OCI-M2 (cell line): ENCODE measurements around the gene CDC7.
"Not testable (repeated sequence)": the region's sequence is repeated elsewhere in the genome, so short reads cannot be mapped to it uniquely, and the experiment has no call there.

ENCODE experiments used
- DNase-seq: peaks from one replicate; lab custom pipeline; 2025; ENCODE audit not compliant: unreplicated experiment; lab: John Stamatoyannopoulos, UW

CDC7 gene

DNA sequence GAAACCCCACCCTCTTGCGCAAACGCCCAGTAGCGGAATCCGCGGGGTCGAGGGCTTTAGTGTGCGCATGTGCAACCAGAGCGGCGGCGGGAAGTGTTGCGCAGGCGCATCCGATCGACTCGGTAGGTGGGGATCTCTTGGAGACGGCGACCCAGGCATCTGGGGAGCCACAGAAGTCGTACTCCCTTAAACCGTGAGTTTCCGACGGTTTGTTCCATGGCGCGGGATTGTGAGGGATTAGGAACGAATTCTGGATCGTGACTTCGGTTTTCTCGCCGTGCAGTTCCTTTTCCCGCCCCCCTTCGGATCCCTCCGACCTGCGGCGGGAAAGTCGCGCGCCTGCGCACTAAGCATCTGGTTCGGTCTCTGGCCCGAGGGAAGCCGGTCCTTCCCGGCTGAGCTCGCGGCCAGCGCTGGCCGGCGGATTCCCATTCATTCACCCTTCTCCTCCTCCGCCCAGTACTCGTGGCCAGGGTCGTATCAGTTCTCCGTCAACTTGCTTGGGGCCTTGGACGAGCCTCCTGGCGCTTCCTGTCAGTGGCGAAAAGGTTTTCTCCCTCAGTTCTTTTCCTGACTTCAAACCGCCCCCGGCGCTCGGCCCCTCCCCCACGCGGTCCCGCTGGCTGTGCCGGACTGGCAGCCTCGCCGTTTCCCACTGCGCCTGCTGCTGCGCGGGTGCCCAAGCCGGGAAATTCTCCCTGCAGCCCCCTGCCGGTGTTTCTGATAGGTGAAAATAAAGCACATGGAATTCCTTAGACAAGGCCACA lies at the start of gene CDC7:
CDC7 (plus strand) TSS at position 96 of the 767 bp plus-strand sequence. CDS start 866 bp downstream, outside the sequence.
- DNase-seq, result peak; percentile 80

GRCh38 chr1:91454136-91454535 lies 46.5 kb upstream of the CDC7 start:
- DNase-seq, result no peak

- DNase-seq, result no peak
These were observed 45.3 kb upstream of the CDC7 start for GRCh38 chr1:91455334-91455733.

- DNase-seq, result no peak
These were observed 44.8 kb upstream of the CDC7 start for GRCh38 chr1:91455896-91456295.

GRCh38 chr1:91465350-91465749 lies 35.3 kb upstream of the CDC7 start:
- DNase-seq, result not testable (repeated sequence)

DNA sequence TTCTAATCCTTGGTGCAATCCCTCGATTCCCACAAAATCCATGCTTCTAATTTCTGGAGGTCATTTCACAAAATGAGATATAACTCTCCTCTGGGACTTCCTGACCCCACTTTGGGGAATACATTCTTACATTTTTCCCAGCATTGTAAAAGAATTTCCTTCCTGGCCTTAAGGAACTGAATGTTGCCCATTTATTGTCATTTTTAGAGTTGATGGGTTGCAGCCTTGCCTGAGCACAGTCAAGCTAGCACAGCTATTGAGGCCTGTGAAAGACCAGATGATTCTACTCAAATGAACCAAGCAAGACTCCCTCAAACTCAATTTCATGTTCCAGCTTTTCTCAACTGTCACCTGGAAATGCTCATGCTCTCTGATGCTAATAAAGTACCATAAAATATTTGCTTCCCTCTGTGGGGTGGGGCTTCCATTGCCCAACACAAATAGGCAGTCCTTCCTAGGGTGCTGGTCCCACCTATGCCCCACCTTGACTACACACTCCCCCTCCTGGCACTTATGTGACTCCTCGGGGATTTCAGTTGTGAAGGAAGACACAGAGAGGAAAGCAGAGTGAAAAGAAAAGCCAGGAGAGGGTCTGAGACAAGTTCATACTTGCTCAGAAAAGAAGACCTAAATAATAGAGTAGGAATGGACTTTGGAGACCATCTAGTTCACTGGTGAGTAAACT lies 24.0 kb upstream of the CDC7 start:
- no peak for DNase-seq

DNA sequence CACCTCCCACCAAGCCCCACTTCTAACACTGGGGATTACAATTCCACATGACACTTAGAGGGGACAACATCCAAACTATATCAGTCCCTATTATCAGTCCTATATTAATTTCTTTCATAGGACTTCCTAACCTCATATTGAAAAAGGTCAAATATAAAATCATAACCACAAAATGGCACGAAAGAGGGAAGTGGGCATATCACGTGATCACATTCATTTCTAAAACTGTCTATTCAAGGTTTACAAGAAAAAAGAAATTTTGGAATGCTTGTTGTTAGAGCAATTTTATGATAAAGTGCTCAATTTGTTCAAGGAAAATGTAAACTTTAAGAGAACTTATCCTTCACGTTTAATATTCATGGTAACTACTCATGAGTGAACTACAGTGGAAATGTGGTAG lies 13.2 kb upstream of the CDC7 start:
- DNase-seq, result no peak

DNA sequence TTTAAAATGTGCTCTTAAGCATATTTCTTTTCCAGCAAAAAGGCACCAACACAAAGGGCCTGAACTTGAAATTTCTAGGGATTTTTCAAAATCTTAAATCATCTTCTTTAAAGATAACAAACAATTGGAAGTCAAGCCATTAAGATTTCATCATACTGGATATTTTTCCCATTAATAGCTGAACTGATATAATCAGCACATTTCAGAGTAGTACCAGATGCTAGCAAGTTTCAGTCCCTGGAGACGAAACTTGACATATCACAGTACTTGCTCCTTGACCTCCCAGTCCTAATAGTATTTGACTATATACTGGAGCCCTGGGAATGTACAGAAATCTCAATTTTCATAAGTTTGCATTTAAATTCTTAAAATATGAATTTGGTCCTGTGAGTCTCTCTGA lies 10.2 kb upstream of the CDC7 start:
- no peak for DNase-seq

- no peak for DNase-seq
These were observed 2.6 kb upstream of the CDC7 start for GRCh38 chr1:91498035-91498434.

- no peak for DNase-seq
These were observed 2.0 kb upstream of the CDC7 start for GRCh38 chr1:91498498-91499245.

DNA sequence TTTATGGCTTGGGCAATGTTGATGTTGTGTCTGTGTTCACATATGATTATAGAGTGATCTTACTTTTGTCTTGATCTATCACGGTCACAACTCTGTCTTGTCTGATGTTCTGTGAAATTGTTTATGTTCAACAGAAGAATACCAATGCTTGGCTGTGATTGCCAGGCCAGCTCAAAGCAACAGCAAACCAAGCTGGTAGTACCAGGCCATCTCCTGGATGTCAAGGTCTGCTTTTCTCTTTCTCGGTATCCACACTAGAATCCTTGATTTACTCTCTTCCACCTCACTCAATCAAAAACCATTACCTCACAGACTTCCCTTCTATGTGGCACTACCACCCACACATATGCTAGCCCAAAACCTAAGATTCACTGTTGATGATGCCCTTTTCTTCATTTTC lies 1.3 kb upstream of the CDC7 start:
- no peak for DNase-seq

DNA sequence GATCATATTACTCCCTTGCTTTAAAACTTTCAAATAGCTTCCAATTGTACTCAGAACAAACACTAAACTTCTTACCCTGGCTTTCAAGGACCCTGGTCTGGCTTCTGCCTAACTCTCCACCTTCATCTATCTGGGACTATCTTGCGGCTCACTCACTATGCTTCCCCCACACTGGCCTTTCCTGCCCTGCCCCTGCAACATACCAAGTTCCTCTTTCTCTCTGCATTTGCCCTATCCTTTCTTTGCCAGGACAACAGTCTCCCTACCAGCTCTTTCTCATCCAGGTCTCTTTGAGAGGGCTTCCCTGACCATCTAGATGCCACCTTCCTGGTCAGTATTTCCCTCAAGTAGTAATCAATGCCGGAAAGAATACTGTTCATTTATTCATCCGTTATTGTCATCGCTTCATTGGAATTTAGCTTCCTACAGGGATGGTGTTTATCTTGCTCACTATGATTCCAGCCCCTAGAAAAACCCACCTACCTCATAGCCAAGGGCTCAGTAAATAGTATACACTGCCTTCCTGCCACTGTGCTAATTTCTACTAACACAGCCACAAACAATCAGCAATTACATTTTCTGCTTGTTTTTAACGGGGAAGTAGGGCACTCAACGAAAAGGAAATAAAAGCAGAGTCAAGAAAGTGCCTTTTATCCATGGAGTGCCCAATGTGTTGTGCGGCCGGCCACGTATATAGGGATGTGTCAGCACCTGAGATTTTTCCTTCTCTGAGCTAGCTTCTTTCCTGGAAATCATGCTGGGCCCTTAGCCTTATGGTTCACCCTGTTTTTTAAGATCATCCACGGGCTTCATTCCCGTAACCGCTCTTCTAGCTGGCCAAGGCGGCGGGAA lies 521 bp upstream of the CDC7 start:
- DNase-seq, result no peak

DNA sequence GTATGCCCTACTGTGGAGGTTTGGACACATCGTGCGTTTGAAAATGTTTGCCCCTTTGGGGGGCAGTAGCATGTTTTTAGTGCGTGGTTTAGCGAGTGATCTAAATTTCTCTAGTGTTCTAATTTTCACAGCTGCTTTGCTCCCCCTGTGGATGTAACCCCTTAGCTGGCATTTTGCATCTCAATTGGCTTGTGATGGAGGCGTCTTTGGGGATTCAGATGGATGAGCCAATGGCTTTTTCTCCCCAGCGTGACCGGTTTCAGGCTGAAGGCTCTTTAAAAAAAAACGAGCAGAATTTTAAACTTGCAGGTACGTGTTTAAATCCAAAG lies 836 bp downstream of the CDC7 start:
- DNase-seq, result no peak

DNA sequence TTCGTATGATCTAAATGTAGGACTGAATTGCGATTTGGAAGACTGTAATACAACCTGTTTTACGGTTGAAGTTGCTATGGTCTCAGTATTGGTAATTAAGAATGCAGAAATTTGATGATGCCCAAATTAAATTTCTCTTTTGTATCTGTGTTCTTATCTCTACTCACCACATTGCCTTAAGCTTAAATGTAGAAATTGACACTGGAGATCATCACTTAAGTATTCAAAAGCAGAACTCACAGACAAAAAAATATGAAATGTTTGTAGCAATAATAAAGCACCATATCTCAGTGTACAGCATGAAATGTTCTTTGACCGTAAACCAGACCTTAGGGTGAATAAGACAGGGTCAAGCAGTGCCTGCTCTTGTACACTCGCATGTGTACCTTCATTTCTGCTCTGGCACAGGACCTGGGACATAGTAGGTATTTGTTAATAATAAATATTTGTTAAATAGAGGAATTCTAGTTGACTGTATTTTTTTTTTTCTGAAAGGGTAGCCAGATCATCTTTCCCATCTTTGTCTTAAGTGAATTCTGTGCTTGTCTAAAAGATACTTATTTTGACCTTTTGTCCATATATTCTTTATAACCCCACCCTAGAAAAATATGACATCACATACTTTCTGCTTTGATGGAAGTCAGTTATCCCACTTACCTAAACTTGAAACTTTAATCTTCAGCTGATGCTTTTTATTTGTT lies 1.5 kb downstream of the CDC7 start:
- DNase-seq, result no peak

DNA sequence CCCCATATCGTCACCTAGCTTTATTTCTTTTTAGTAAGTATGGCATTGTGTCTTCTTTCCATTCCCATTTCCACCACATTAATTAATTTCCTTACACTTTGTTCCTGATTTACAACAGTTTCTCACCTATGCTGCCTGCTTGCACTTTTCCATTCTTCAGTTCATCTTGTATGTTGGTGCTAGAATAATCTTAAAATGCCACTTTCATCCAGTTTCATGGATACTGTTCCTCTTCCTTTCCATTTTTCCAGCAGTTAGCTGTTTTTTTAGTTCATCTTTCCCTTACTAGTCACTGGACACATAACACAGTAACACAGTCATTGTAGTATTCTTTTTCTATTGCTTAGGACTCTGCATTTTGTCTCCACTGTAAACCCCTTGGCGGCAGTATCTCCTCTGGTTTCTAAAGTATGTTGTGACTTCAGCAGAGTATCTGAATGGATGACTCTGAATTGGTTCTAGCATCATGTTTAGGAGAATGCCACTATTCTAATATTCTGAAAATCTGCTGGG lies 2.1 kb downstream of the CDC7 start:
- DNase-seq, result no peak

- no peak for DNase-seq
These were observed 2.8 kb downstream of the CDC7 start for GRCh38 chr1:91503332-91503900.

DNA sequence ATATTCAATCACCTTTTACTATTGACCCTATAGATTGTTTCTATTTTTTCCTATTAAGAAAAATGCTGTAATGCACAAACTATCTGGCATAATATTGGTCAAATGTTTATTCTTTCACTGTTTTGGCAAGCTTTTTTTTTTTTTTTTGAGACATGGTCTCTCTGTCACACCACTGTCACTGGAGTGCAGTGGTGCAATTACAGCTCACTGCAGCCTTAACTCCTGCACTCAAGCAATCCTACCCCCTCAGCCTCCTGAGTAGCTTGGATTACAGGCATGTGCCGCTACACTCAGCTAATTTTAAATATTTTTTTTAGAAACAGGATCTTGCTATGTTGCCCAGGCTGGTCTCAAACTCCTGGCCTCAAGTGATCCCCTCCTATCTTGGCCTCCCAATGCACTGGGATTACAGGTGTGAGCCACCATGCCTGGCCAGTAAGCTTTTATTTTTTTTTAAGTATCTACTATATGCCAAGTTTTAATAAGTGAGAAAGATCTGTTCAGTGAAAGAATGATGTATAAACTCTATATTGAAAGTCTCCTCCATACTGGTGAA lies 3.4 kb downstream of the CDC7 start:
- DNase-seq, result no peak

DNA sequence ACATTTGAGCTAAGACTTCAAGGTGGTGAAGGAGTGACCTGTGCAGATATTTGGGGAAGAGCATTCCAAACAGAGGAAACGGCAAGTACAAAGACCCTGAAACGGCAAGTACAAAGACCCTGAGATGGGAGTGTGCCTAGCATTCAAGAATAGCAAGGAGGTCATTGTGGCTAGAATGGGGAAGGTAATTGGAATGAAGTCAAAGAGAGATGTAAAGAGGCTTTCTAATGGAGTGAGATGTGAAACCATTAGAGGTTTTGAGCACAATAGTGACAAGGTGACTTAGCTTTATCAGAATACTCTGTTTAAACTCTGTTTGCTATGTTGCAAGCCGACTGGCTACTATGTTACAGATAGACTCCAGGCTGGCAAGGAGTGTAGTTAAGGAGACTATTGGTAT lies 4.4 kb downstream of the CDC7 start:
- DNase-seq, result no peak

- no peak for DNase-seq
These were observed 5.4 kb downstream of the CDC7 start for GRCh38 chr1:91506071-91506470.

DNA sequence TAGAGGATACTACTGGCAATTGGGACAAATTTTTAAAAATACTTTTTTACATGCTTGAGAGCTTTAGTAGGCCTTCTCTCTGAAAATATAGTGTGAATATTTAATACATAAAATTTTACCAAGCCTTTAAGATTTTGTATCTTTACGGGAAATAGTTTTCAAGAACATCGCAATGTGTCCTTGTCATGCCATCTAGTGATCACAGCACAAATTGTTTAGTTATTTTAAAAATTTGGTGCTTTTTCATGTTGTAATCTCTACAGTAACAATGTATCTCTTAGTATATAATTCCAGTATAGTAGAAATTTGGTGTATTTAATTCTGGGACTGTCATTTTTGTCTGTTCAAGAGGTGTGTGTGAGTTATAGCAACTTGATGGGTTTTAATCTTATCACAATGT lies 6.7 kb downstream of the CDC7 start:
- DNase-seq, result no peak
